Naive thymus-derived CD4-positive, alpha-beta T cell (primary cell): ENCODE data around the gene GAS7. TPM values are rescaled to one million over a fixed set of nuclear protein-coding genes. Genes with fewer than 3 reads are reported as not detected.

Experiments
- ATAC-seq: fragments of 150-1000 bp; cut with Tn5 transposase; 2 replicates; pipeline ENCODE4 v1.10.0; 2021; ENCODE audit warnings: mild to moderate bottlenecking, moderate library complexity
- CTCF ChIA-PET: fragments of 350-600 bp; sonication (Branson Sonifier 250); formaldehyde crosslinking; loops from one replicate; lab custom pipeline; 2021; ENCODE audit warnings: antibody characterized with exemption; lab: Charles Lee
- POLR2A ChIA-PET: fragments of 350-600 bp; sonication (Branson Sonifier 250); formaldehyde crosslinking; loops from one replicate; lab custom pipeline; 2021; ENCODE audit warnings: antibody characterized with exemption, inconsistent platforms; lab: Charles Lee
- DNase-seq, 9 donors: peaks; one replicate each; pipeline versions ENCODE4 v3.0.0 to v3.0.0-alpha.2; 2020 to 2022; ENCODE audit warnings: mixed read lengths in 1 of 9
- H3K27ac ChIP-seq: one replicate; pipeline ENCODE4 v1.7.0; 2013; ENCODE audit warnings: mild to moderate bottlenecking, low read depth, low read length, moderate library complexity
- H3K27me3 ChIP-seq, 2 donors: one replicate each; pipeline ENCODE4 v1.7.0; 2013; ENCODE audit warnings: low read length in 2 of 2, mild to moderate bottlenecking in 2 of 2, moderate library complexity in 2 of 2; ENCODE audit not compliant: control insufficient read depth in 2 of 2, insufficient read depth in 2 of 2
- H3K36me3 ChIP-seq, 3 experiments: 1 replicate in 2 of 3; 2 replicates in 1 of 3; pipeline ENCODE4 v1.7.0; 2013; ENCODE audit warnings: low read length in 3 of 3, mild to moderate bottlenecking in 3 of 3, moderate library complexity in 1 of 3; ENCODE audit not compliant: insufficient read depth in 3 of 3, control insufficient read depth in 2 of 3
- H3K4me1 ChIP-seq, 2 donors: one replicate each; pipeline ENCODE4 v1.7.0; 2013; ENCODE audit warnings: low read length in 2 of 2, mild to moderate bottlenecking in 2 of 2, moderate library complexity in 1 of 2; ENCODE audit not compliant: control insufficient read depth in 2 of 2, insufficient read depth in 2 of 2
- H3K4me3 ChIP-seq: 2 replicates; pipeline ENCODE4 v1.7.0; 2013; ENCODE audit warnings: mild to moderate bottlenecking, low read length
- H3K9me3 ChIP-seq, 3 experiments: 1 replicate in 2 of 3; 2 replicates in 1 of 3; pipeline ENCODE4 v1.7.0; 2013; ENCODE audit warnings: low read length in 3 of 3; ENCODE audit not compliant: control insufficient read depth in 2 of 3
- H3K27ac Mint-ChIP-seq, 9 donors: one replicate each; pipeline ENCODE4 v1.8.0; 2020 to 2022; ENCODE audit warnings: mixed read lengths in 9 of 9, mild to moderate bottlenecking in 8 of 9, moderate library complexity in 5 of 9, inconsistent platforms in 2 of 9
- H3K27me3 Mint-ChIP-seq, 5 donors: one replicate each; pipeline ENCODE4 v1.8.0; 2021 to 2022; ENCODE audit warnings: mixed read lengths in 5 of 5, mild to moderate bottlenecking in 1 of 5
- H3K36me3 Mint-ChIP-seq, 5 donors: one replicate each; pipeline ENCODE4 v1.8.0; 2020 to 2022; ENCODE audit warnings: mixed read lengths in 5 of 5, mild to moderate bottlenecking in 3 of 5, inconsistent platforms in 1 of 5
- H3K4me1 Mint-ChIP-seq, 7 donors: one replicate each; pipeline ENCODE4 v1.8.0; 2020 to 2022; ENCODE audit warnings: mixed read lengths in 7 of 7, mild to moderate bottlenecking in 3 of 7, inconsistent platforms in 1 of 7
- H3K4me3 Mint-ChIP-seq, 10 donors: one replicate each; pipeline ENCODE4 v1.8.0; 2020 to 2022; ENCODE audit warnings: mild to moderate bottlenecking in 10 of 10, mixed read lengths in 10 of 10, moderate library complexity in 6 of 10, inconsistent platforms in 2 of 10
- H3K9me3 Mint-ChIP-seq, 11 donors: one replicate each; pipeline ENCODE4 v1.8.0; 2020 to 2022; ENCODE audit warnings: mixed read lengths in 11 of 11, mild to moderate bottlenecking in 4 of 11, inconsistent platforms in 1 of 11, moderate library complexity in 1 of 11
- intact Hi-C, 2 donors: fragments of 100-400 bp; cut with micrococcal nuclease; formaldehyde crosslinking; loops; one replicate each; pipeline ENCODE4 v1.15.1; 2023
- polyA plus RNA-seq, 2 donors: library from polyadenylated mRNA; unstranded; fragments of 300-500 nt; fragmentation: Illumina TruSeq; gene quantifications; one replicate each; pipeline ENCODE4 v1.2.3, GENCODE V29; 2021
- total RNA-seq, 6 experiments: library from RNA in 5 of 6; stranded (reverse) in 5 of 6; gene quantifications; 1 replicate in 5 of 6; 2 replicates in 1 of 6; pipeline ENCODE4 v1.2.3 and lab custom pipeline; 2021 to 2026

GAS7 gene
- total and polyA plus RNA-seq, 7 experiments from 2014 or later: 0.09 to 54.3 (median 3.3) TPM

DNA sequence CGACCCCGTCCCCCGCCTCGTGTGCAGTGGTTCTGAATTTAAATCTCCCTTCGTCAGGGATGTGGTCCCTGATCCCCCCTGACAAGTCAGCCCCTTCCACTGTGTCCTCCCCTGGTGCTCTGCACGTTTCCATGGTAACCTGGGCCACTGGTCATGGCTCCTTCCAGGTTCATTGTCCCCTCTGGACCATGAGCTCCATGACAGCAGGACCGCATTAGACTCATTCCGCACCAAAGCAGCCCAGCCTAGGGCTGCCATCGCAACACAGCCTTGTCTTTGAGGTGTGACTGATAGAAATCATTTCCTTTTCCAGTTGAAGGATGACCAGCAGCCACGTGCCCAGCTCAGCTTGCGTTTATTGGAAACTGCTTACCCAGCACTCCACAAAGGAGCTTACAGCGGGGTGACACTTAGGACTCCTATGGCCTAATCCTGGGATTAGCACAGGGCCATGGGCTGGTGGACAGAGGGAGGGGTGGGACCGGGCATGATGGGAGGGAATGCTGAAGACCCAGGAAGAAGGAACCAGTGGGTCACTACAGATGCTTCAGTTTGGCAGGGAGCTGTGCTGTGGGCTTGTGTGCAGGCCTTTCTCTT, 300.9 kb downstream of the GAS7 start:
- Mint-ChIP-seq H3K36me3 (no peaks in the 10 kb centered on the region), H3K9me3 (peaks cover 0 to 1% (median 0%) of the 10 kb centered on the region in 11 donors), H3K4me3 (no peak overlapping the region), H3K4me1 (peaks cover 0 to 2% (median 0%) of the 10 kb centered on the region in 7 donors), H3K27ac (no peak overlapping the region), H3K27me3 (peaks cover 0 to 46% (median 21%) of the 10 kb centered on the region in 5 donors)
- Histone ChIP-seq H3K4me1 (no peaks in the 10 kb centered on the region), H3K4me3 (no peak overlapping the region), H3K27ac (no peak overlapping the region), H3K36me3 (no peaks in the 10 kb centered on the region), H3K27me3 (no peaks in the 10 kb centered on the region), H3K9me3 (no peaks in the 10 kb centered on the region)
- intact Hi-C loops: no loop called here
- ChIA-PET POLR2A (no interaction called here), CTCF (no interaction called here)
- ATAC-seq (no peak), DNase-seq (no peak)

GRCh38 chr17:9895923-9896322, 302.5 kb downstream of the GAS7 start:
- no peaks in the 10 kb centered on the region for H3K27me3 ChIP-seq
- H3K4me1 ChIP-seq: no peaks in the 10 kb centered on the region
- H3K27ac Mint-ChIP-seq: no peak overlapping the region
- peaks cover 0 to 2% (median 0%) of the 10 kb centered on the region in 7 donors for H3K4me1 Mint-ChIP-seq
- H3K36me3 Mint-ChIP-seq: no peaks in the 10 kb centered on the region
- H3K27me3 Mint-ChIP-seq: peaks cover 0 to 36% (median 17%) of the 10 kb centered on the region in 5 donors
- intact Hi-C loops: no loop called here
- H3K9me3 ChIP-seq: no peaks in the 10 kb centered on the region
- ChIA-PET CTCF (no interaction called here), POLR2A (no interaction called here)
- DNase-seq: no peak
- H3K9me3 Mint-ChIP-seq: peaks cover 0 to 1% (median 0%) of the 10 kb centered on the region in 11 donors
- no peak overlapping the region for H3K4me3 Mint-ChIP-seq
- no peak for ATAC-seq
- H3K36me3 ChIP-seq: no peaks in the 10 kb centered on the region
- H3K27ac ChIP-seq: no peak overlapping the region
- no peak overlapping the region for H3K4me3 ChIP-seq

GRCh38 chr17:9894231-9894630, 304.2 kb downstream of the GAS7 start:
- ChIA-PET CTCF (no interaction called here), POLR2A (no interaction called here)
- Mint-ChIP-seq H3K4me3 (no peak overlapping the region), H3K27ac (no peak overlapping the region), H3K36me3 (no peaks in the 10 kb centered on the region), H3K9me3 (peaks cover 0 to 3% (median 0%) of the 10 kb centered on the region in 11 donors), H3K4me1 (peaks cover 0 to 2% (median 0%) of the 10 kb centered on the region in 7 donors), H3K27me3 (peaks cover 0 to 31% (median 16%) of the 10 kb centered on the region in 5 donors)
- ATAC-seq: no peak
- Histone ChIP-seq H3K36me3 (no peaks in the 10 kb centered on the region), H3K4me1 (no peaks in the 10 kb centered on the region), H3K27ac (no peak overlapping the region), H3K27me3 (no peaks in the 10 kb centered on the region), H3K4me3 (no peak overlapping the region), H3K9me3 (no peaks in the 10 kb centered on the region)
- intact Hi-C loops: no loop called here
- no peak for DNase-seq

GRCh38 chr17:9893411-9894012, 304.9 kb downstream of the GAS7 start:
- Histone ChIP-seq H3K9me3 (no peaks in the 10 kb centered on the region), H3K27ac (no peak overlapping the region), H3K4me3 (no peak overlapping the region), H3K4me1 (no peaks in the 10 kb centered on the region), H3K27me3 (no peaks in the 10 kb centered on the region), H3K36me3 (no peaks in the 10 kb centered on the region)
- CTCF ChIA-PET: no interaction called here
- Mint-ChIP-seq H3K4me3 (no peak overlapping the region), H3K27ac (peak overlapping the region in 1 of 9 donors; percentile 55), H3K36me3 (no peaks in the 10 kb centered on the region), H3K4me1 (peaks cover 0 to 2% (median 0%) of the 10 kb centered on the region in 7 donors), H3K9me3 (peaks cover 0 to 3% (median 0%) of the 10 kb centered on the region in 11 donors), H3K27me3 (peaks cover 0 to 24% (median 16%) of the 10 kb centered on the region in 5 donors)
- ATAC-seq (no peak), DNase-seq (no peak)
- POLR2A ChIA-PET: no interaction called here
- intact Hi-C loops: no loop called here

GRCh38 chr17:9890124-9890523, 308.3 kb downstream of the GAS7 start:
- DNase-seq (no peak), ATAC-seq (no peak)
- Histone ChIP-seq H3K27me3 (no peaks in the 10 kb centered on the region), H3K4me3 (no peak overlapping the region), H3K36me3 (no peaks in the 10 kb centered on the region), H3K9me3 (no peaks in the 10 kb centered on the region), H3K27ac (no peak overlapping the region), H3K4me1 (no peaks in the 10 kb centered on the region)
- Mint-ChIP-seq H3K9me3 (peaks cover 0 to 6% (median 1%) of the 10 kb centered on the region in 11 donors), H3K4me1 (no peaks in the 10 kb centered on the region), H3K36me3 (no peaks in the 10 kb centered on the region), H3K27ac (no peak overlapping the region), H3K4me3 (no peak overlapping the region), H3K27me3 (peaks cover 0 to 13% (median 5%) of the 10 kb centered on the region in 5 donors)
- intact Hi-C loops: no loop called here
- POLR2A ChIA-PET: no interaction called here
- CTCF ChIA-PET: no interaction called here

DNA sequence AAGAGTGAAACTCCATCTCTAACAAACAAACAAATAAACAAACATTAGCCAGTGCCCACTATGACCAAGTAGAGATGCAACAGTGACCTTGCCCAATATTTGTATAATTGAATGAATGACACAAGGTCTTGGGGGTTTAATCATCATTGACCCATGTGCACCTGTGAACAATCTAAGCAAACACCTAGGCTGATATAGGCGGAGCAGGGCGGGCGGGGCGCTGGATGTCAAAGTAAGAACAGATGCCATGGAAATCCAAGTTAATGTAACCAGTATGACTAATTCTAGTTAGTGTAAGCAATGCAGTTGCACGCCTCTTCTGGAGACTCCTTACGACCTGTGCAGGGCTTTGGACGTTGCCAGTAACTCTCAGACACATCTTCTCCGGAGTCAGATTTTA, 310.9 kb downstream of the GAS7 start:
- Mint-ChIP-seq H3K27me3 (peaks cover 0 to 7% (median 0%) of the 10 kb centered on the region in 5 donors), H3K4me1 (no peaks in the 10 kb centered on the region), H3K27ac (no peak overlapping the region), H3K4me3 (no peak overlapping the region), H3K9me3 (peaks cover 0 to 19% (median 10%) of the 10 kb centered on the region in 11 donors), H3K36me3 (peaks cover 0 to 5% (median 0%) of the 10 kb centered on the region in 5 donors)
- no peaks in the 10 kb centered on the region for H3K27me3 ChIP-seq
- ChIA-PET CTCF (no interaction called here), POLR2A (no interaction called here)
- peaks cover 0 to 13% (median 0%) of the 10 kb centered on the region in 3 experiments for H3K9me3 ChIP-seq
- DNase-seq: no peak
- intact Hi-C loops: no loop called here
- H3K4me1 ChIP-seq: no peaks in the 10 kb centered on the region
- H3K36me3 ChIP-seq: no peaks in the 10 kb centered on the region
- ATAC-seq: no peak
- H3K4me3 ChIP-seq: no peak overlapping the region
- no peak overlapping the region for H3K27ac ChIP-seq
